GM18870 (cell line): ENCODE results near the gene ZNF800.

Experiments
- ATAC-seq: cut with Tn5 transposase; IDR thresholded peaks from one replicate; pipeline ENCODE4 v1.9.1; 2021; ENCODE audit warnings: moderate library complexity; ENCODE audit not compliant: unreplicated experiment

The ZNF800 gene

DNA sequence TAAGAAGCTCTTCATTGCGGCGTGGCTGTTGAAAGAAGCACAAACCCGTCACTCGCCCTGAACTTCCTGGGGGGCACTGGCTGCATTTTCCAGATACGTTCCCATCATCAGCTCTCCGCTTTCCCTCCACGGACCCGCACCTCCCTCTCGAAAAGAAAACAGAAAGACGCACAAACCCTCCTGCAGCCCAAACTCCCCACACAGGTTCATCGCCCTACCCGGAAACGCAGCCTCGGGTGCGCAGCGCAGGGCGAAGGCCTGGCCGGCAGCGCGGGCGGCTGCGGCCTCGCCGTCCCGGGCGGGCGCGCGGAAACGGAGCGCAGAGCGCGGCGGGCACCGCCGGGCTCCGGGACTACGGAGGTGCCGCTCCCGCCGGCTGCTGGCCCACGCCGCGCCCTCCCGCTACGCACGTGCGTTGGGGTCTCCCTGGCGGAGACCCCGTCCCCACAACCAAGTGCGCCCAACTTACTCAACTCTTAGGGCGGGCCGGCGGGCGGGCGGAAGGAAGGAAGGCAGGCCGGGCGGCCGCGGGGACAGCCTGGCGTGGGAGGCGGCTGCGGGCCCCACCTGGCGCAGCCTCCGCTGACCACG is 822 bp downstream of the ZNF800 start:
- ATAC-seq, result peak; percentile 28

GRCh38 chr7:127390817-127391590 is 1.5 kb downstream of the ZNF800 start:
- no peak for ATAC-seq

DNA sequence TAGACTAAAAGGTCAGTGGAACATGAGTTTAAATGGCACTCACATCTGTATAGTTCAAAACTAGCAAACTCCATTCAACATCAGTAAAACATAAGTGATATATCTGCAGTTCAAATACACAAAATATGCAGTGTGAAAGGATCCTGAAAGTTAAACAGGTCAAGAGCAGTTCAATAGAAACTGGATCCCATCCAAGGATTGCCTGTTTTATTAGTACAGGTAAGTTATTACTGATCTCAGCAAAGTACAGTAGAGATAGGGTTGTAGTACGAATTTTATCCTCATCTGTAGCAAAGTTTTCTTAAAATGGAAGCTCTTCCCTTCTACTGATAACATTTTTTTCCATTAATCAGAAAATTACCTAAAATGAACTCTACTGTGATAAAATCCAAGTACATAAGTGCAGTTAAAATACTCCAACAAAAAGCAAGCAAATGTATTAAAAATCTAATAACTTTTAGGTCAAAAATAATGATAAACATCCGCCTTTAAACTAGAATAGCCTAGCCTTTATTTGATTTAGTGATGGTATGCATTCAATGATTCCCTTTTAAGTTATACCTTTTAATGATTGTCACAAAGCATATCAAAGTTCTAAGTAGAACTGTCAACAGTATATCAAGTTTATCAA is 2.2 kb downstream of the ZNF800 start:
- no peak for ATAC-seq

DNA sequence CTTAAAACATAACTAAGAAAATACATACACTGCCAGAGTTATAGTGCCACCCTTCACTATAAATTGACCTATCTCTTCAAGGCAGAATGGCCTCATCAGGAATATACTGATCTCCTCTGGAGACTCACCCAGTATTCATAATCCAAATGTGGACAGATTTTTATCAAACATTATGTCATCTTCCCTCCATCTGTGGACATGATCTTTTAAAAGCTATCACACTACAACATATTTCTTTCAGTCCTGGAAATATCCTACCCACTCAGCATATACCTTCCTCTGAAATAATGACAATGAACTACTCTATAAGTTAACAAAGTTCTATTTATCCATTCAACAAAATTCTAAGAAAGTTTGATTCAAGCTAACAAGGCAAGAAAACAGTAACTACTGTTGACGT is 3.2 kb downstream of the ZNF800 start:
- no peak for ATAC-seq

GRCh38 chr7:127387974-127388373 is 4.5 kb downstream of the ZNF800 start:
- ATAC-seq, result no peak

- ATAC-seq, result no peak
Measured at GRCh38 chr7:127383123-127383835, 9.2 kb downstream of the ZNF800 start.

DNA sequence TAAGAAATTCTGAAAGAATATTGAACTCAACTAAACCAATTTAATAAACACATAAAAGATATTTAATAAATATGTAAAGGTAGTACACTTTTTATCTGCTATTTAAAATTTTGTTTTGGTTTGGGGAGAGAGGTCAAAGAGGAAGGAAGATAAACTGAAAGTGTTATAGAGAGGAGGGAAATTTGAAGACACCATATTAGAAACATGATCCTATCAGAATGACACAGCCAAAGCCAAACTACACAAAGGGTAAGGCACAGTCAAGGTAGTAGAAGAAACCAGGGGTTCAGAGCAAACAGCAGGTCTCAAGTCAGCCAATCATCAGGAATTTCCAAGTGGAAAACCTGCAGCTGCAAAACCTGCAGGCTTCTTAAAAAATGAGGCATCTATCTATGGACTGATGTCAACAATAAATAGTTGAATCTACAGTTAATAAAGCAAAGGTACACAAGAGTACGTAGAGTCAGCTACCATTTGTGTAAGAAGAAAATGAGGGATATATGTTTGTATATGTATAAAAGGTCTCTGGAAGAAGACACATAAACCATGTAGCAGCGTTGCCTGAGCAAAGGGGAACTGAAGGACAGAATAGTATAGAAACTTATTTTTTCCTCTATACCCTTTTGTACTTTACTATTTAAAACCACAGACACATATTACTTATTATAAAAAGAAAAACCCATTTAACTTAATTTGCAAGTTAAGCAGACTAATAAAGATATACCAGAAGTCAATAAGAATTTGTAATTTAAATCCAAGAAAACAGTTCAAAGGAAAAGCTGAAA is 10.0 kb downstream of the ZNF800 start:
- ATAC-seq, result no peak

DNA sequence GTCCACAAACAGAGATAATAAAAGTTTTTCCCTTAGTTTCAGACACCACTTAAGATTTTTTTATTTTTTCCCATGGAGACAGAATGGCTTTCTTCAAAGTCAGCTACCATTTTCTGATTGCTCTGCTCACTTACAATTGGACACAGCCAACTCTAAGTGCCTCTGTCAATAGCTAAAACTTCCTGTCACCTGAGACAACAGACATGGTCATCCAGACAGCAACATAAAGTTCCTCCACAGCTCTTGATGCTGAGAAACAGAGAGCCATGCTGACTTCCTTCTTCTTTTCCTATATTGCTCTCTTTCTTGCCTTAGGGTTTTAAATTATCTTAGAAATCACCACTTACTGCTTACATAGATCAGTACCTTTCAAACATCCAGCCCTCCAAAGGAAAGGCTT is 12.0 kb downstream of the ZNF800 start:
- no peak for ATAC-seq

GRCh38 chr7:127379642-127380041 is 12.9 kb downstream of the ZNF800 start:
- ATAC-seq, result no peak

DNA sequence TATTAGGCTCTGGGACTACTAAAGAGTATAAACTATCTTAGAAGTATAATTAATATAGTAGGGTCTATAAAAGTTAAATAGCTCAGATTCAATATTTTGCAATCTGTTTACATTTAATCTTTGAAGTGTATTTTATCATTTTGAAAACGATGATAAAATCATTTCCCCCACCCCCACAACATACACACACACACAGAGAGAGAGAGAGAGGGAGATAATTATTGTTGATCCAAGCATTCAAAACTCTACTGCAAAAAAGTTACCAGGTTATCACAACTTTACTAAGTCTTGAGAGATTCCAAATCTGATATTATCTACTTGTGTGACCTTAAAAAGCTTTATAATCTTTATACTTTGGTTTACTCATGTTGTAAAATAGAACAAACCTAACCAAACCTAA is 14.0 kb downstream of the ZNF800 start:
- ATAC-seq, result no peak

GRCh38 chr7:127377425-127377824 is 15.1 kb downstream of the ZNF800 start:
- no peak for ATAC-seq

DNA sequence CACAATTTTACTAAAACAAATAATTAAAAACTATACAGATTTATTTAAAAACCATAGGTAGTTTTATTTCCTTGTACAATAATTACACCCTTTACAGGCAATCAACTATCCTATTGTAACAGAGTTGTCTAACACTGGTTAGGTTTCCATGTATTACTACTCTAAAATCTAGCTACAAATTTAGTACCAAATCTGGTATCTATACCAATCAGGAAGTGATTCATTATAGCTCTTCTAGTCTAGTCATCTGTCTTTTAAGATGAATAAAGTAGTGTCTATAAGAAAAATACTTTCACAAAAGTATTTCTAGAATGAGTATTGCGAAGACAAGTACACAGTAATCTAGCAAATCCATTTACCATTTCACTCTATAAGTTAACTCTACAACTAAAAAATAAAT is 16.9 kb downstream of the ZNF800 start:
- no peak for ATAC-seq

DNA sequence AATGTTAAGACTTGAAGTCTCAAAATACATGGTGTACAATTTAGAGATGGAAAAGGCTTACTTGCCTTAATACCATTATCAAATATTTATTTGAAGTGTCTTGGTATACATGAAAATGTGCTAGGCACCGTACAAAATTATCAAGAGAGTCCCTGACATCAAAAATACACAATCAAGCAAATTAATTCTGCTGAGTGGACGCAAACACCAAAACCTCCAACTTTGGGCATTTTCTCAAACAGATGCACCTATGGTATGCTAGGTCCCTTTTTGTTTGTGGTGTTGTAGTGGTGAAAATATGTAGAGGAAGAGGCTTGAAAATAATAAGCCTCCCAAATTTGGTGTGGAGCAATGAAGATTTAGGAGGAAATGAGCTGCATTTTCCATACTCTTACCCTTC is 24.8 kb downstream of the ZNF800 start:
- ATAC-seq, result no peak

DNA sequence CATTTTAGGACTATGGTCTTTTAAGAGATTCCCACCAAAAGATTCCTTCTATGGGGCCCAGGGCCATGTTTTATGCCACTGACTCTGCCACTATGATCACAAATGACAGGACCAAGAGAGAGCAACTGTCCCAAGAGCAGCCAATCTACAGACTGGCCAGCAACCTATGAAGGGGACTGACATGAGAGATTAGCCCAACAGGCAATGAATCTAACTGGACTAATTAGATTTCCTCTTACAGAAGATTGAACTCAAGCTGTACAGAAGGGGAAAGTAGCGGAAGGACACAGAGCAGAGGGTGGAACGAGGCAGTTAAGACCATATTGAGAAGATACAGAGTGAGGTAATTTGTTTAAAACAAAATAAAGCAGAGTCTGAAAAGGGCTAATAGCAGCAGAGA is 25.8 kb downstream of the ZNF800 start:
- no peak for ATAC-seq

DNA sequence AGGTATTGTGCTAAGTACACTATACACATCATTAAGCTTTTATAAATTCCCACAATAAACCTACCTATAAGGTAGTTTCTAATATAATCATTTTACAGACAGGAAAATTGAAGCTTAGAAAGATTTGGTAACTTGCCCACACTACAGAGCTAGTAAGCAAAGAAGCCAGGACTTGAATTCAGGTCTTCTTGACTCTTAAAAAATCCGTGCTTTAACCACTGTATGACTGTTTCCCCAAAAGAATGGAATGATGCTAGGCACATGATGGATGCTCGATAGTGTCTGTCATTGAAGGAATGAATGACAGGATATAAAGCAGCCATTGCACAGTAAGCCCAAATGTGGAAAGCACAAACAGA is 26.6 kb downstream of the ZNF800 start:
- ATAC-seq, result no peak

DNA sequence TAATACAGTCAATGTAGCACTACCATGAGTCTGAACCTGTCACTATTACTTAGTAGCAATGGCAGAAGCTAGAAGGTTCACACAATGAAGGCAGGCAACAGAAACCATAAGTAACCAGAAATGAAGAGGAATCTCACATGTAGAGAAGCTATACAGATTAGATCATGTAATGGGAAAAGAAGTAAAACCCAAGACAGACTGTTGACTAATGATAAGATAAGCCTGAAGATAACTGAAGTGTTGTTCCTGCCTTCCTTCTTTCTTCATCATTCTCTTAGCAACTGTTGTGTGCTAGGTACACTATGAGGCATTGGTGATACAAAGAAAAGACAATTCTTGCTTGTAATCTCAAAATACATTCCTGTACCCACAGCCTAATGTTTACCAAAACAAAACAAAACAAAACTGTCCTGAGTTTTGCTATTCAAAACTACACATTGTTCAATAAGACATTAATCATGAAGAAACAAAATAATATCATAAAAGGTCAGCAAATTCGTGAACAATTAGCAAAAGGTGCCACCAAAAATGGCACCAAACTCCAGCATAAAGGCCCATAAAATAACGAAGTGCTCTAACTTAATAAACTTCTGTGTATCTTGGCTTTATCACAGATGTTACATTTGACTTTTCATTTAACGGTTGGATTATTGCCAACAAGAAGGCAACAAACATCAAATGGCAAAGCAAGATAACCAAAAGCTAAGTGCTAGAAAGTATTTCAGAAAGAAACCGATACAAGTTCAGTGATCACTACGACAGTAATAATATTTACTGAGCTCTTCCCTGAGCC is 27.1 kb downstream of the ZNF800 start:
- no peak for ATAC-seq

DNA sequence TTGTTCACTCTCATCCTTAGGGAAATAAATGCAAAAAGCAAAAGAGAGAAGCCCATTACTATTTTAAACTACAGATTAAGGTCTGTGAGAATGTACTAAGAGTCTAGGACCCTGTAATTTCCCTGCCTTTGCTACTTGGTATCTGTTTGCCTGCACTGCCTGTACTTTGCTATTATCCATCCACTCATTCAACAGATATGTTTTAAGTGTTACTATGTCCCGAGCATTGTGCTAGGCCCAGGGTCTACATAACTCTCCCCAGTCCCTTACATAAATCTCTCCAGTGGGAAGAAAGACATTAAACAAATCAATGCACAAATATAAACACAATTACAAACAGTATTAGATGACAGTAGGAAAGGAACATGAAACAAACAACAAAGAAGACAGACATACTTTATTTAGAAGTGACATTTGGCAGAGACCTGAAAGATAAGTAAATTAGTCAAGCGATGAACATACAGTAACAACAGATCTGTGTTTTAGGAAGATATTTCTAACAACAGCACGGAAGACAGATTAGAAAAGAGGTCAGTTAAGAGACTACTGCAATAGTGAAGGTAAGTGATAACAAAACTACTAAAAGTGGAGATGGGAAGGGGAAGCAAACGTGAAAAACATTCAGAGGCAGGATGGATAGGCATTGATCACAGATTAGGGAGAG is 30.0 kb downstream of the ZNF800 start:
- no peak for ATAC-seq

DNA sequence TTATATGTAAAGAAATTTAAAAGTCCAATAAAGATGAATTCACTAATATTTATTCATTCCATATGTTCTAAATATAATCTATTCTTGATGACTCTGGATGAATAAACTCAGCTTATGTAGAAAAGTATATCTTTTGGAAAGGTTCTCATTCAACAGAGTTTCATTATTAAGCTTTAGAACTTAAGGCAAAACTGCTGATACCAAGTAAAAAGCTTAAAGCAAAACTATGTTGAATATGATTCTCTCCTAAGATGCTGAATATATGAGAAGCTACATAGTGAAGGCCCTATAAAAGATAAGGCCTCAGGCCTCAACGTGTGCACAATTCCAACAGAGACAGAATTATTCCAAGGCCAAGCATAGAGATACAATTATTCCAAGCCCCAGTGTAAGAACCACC is 30.8 kb downstream of the ZNF800 start:
- no peak for ATAC-seq

GRCh38 chr7:127359011-127359410 is 33.5 kb downstream of the ZNF800 start:
- no peak for ATAC-seq

DNA sequence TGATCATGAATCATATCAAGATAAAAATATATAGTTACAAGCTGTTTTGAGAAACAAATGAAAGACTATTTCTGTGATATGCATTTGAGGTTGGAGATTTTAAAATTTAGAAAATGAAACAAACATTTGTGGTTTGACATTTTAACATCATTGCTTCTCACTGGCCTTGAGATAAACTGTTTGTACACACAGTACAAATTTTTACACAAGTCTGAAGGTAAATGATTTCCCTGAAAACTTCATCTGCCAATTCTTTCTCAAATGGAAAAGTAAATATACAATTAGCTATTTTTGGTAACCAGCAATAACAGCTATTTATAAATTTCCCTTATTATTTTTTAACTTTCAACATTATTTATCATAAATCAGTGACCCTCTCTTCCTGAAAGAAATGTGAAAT is 38.6 kb downstream of the ZNF800 start:
- no peak for ATAC-seq
